Measurements from ENCODE around the gene RASEF.
"Not testable (repeated sequence)": the region's sequence is repeated elsewhere in the genome, so short reads cannot be mapped to it uniquely, and the experiment has no call there.

RASEF gene

DNA sequence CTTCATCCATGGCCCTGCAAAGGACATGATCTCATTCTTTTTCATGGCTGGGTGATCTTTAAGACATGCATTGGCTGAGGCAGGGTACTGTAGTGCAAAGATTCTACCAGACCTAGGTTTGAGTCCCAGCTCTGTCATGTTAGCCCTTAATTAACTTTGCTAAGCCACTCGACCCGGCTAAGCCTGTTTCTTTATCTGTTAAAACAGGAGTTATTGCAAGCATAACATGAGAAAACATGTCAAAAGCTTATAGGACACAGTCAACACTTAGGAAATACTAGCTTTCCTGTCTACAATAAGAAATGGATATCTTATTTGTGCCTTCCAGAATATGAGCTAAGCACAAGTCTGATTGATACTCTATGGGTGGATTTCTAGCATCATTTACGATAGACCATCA lies 92.6 kb downstream of the RASEF start:
- no peak for DNase-seq (ENCODE audit: low read depth in 2 of 2)

DNA sequence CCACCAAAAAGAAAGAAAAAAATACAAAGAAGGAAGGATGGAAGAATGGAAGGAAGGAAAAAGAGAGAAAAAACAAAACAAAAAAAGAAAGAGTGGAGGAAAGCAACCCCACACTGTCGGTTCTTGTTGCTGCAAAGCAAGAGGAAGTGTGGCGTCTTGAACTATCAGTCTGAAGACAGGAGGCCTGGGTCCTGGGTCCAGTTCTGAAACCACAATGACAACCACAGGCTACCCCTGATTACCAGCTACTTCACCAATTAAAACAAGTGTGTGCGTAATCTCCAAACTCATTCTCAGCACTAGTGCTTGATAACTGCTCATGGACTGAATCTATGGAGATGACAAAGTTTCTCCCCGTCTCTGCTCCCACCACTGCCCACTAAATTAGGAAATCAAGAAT lies 93.7 kb downstream of the RASEF start:
- DNase-seq (ENCODE audit: low read depth in 2 of 2), result no peak

DNA sequence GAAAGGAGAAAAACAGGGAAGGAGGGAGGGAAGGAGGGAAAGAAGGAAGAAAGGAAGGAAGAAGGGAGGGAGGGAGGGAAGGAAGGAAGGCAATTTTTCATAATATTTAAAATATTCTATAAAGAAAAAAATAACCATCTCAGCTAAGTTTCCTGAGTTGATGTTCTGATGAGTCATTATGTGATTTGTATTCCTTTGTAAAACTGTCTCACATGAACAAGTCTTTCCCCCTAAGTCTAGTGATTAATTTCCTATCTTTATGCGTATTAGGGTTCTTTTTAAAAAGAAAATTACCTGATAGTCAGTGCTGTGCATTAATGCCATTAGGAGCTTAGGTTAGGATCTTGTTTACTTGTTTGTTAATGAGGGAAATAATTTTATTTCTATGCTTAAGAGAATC lies 94.1 kb downstream of the RASEF start:
- DNase-seq (ENCODE audit: low read depth in 2 of 2), result no peak

DNA sequence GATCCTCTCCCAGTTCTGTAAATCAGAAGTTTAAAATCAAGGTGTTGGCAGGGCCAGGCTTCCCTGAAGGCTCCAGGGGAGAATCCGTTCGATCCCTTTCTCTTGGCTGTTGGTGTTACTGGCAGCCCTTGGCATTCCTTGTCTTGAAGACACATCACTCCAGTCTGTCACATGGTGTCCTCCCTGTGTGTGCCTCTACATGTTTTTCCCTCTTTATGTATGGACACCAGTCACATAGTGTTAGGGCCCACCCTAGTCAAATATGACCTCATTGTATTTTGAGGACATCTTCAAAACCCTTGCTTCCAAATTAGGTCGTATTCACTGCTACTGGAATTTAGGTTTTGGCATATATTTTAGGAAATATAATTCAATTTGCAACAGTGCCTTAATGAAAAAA lies 94.6 kb downstream of the RASEF start:
- no peak for DNase-seq (ENCODE audit: low read depth in 2 of 2)

DNA sequence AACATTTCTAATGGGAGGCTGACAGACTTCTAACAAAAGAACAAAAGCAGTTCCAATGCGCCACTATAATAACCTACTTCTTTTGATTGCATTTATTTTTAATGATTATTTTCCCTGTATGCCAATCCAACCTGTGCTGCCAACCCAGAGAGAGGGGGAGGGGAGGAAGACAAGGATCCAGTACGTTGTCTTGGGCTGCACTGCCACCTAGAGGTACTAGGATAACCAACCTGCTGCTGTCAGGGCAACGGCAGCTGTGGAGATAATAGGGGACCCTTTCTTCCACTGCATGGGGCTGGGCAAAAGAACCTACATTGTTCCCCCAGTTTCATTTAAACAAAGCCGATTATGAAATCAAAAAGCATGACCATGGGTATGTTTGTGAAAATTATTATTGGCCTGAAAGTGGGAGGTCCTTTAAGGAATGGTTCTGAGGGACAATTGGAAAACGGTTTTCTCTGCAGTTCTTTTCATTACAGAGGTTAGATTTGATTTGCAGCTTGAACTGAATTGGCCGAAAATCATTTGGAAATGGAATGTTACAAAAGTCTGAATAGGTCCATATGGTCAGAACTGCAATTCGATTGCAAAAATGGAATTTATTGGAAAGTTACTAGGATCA lies 101.3 kb downstream of the RASEF start:
- DNase-seq (ENCODE audit: low read depth in 2 of 2), result peak; percentile 2 to 39

DNA sequence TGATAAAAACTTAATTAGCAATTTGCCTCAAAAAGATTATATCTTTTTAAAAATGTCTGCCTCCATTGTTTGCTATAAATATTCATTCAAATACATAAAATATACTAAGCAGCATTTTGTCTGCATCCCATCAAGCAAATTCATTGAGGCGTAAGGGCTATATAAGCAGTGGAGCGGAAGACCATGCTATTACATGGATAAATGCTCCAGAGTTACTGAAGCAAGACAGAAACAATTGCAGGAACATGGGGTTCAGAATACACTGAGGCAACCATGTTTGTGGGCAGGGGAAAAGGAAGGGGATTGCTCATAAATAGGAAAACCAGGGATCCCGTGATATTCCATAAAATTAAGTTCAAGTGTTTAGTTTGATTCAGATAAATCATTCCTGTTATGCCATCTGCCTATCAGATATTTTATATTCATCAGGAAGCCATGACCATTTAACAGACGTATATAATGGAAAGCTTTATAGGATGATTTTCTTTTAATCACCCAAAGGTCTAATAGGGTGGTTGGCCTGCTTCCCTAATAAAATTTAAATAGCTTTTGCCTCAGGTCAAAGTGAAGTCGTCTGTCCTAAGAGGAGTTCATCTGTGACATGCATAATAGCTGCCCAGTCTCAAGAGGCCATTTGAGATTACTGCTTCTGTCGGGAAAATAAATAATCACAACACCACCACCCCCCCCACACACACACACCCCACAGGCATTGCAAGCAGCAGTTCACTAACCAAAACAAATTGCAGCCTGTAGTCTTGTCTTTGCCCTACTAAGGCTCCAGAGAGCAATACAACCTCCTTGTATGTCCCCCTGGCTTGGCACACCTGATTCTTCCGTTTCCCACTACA lies 105.2 kb downstream of the RASEF start:
- DNase-seq (ENCODE audit: low read depth in 2 of 2), result no peak

DNA sequence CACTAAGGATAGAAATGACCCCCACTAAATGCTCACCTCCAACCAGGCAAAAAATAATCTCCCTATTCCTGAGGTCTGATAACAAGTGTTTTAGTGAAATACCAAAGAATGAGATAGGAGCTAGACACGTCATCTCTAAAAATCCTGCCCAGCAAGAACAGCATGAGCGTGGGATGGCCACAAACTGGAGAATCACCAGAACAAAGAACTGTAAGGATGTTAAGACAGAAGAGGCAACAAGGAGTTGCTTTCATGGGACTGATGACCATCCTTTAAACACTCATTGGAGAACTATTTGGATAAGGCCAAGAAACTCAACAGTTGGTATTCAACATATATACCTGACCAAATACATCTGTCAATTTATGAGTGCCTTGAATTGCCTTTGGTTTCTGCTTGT lies 113.7 kb downstream of the RASEF start:
- no peak for DNase-seq (ENCODE audit: low read depth in 2 of 2)

DNA sequence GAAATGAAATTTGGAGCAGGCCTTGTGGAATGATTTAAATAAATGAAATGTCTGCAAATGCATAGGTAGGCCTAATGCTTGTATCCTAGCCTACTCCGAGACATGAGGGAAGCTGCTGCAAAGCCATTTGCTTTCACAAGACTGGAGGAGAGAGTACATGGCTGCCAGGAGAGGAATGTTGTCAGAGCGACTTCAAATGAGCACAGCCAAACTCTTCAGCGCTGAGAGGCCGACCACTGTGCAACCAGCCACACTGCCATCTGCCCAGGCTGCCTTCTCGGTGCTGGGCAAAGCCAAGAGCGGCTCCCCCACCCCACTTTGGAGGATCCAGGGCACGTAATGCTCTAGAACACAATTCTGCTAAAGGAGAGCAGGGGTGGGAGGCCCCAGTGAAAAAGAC lies 122.6 kb downstream of the RASEF start:
- no peak for DNase-seq (ENCODE audit: low read depth in 2 of 2)

DNA sequence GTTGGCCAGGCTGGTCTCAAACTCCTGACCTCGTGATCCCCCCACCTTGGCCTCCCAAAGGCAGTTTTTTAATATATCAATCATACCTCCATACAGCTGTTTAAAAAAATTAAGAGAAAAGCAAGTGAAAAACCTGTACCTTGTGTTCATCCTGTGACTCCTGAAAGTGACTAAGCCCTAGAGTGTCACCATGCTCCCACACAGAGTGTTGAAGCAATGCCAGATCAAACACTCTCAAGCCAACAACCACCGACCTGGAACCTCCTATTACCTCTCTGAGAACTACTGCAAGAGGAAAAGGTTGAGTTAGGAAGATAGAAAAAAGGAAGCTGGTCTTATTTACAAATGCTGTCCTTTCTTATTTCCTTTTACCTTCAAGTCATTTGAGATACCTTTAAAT lies 123.5 kb downstream of the RASEF start:
- DNase-seq (ENCODE audit: low read depth in 2 of 2), result no peak

DNA sequence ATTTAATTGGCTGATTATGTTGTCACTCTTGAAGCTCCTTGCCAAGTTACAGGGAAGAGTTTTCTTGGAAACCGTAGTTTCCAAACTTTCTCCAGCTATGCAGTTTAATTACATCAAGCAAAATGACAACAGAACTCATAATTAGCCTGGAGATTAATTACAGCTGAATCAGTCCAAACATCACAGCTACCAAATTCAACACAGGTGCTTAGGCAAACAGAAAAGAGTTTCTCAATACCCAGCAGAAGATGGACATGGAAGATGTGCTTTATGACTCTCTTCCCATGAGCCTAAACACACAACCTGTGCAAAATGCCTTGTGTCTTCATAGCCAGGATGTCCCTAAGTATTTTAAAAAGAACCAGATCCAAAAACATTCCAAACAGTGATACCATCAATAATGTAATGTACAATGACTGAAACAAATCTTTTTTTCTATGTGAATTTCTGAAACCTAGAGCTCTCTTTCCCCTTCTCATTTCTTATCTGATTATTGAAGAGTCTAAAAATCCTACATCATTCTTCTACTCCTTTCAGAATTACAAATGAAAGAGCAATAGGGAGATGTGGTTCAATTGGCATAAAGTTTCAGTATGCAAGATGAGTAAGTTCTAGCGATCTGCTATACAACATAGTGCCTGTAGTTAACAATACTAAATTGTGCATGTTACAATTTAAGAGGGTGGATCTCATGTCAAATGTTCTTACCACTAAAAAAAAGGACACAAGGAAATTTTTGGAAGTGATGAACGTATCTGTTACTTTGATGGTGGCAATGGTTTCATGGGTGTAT lies 124.3 kb downstream of the RASEF start:
- no peak for DNase-seq (ENCODE audit: low read depth in 2 of 2)

DNA sequence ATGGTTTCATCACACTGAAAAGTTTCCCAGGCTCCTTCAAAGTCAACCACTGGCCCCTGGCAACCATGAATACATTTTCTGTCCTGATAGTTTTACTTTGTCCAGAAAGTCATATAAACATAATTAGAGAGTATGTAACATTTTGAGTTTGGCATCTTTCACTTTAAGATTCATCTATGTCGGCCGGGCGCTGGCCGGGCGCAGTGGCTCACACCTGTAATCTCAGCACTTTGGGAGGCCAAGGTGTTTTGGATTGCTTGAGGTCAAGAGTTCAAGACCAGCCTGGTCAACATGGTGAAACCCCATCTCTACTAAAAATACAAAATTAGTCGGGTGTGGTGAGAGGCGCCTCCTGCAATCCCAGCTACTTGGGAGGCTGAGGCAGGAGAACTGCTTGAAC lies 126.4 kb downstream of the RASEF start:
- not testable (repeated sequence) for DNase-seq (ENCODE audit: low read depth in 2 of 2)

DNA sequence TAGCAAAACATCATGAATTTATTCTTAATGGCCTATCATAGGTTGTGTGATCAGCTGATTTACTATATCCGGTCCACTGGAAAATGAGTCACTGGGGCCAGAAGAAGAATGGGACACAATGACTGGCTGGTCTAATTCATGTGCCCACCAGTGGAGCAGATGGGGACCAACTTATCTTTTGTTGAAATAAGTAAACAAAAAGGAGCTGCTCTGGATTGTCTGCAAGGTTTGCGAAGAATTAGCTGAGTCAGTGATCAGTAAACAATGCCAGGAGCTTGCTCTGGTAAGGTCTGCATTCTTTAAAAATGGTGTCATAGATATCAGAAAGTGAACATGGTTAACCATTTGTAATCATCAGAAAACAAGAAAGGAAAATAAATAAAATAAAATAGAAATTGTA lies 128.0 kb downstream of the RASEF start:
- no peak for DNase-seq (ENCODE audit: low read depth in 2 of 2)

DNA sequence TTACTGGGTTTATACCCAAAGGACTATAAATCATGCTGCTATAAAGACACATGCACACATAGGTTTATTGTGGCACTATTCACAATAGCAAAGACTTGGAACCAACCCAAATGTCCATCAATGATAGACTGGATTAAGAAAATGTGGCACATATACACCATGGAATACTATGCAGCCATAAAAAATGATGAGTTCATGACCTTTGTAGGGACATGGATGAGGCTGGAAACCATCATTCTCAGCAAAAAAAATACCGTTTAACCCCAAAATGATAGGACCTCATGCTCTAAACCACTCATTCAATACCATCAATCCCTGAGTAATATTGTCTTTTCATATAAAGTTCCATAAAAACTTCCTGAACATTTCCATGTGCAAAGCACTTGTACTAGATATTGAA lies 128.9 kb downstream of the RASEF start:
- not testable (repeated sequence) for DNase-seq (ENCODE audit: low read depth in 2 of 2)

DNA sequence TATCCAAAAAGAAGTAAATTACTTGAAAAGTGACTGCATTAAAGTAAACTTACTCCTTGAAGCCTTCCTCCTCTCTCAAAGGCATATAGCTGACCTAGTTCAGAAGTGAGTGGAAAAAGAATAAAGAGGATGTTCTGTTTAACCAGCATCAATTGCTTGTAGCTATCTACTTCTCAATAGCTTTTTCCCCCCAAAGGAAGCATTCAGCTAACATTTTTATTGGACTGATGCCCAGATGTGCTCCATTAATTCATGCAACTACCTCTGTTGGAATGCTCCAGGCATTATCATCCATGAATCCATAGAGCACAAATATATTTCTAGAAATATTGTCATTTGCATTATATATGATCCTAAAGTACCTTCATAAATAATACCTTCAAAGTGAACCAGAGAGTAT lies 132.8 kb downstream of the RASEF start:
- no peak for DNase-seq (ENCODE audit: low read depth in 2 of 2)

All from stimulated activated CD4-positive, alpha-beta T cell treated with anti-CD3 and anti-CD28 coated beads, Interleukin-12 subunit alpha, Interleukin-12 subunit beta, amount 100 ng/mL, for 24 hours (primary cell).